ENCODE results near the gene GLCE.

- no peak for TF ChIP-seq CTCF (IDR thresholded peaks at IDR 0.05; ENCODE audit: insufficient read depth, low read length, poor library complexity, severe bottlenecking)
- no peak for TF ChIP-seq EZH2phosphoT487 (conservative IDR thresholded peaks at IDR 0.05; ENCODE audit: low read length)
Measured at GRCh38 chr15:69237718-69238117, 77.3 kb downstream of the GLCE start.

Data from SU-DHL-6 (cell line).